ENCODE results near the gene SPATA18. TPM values are rescaled to one million over a fixed set of nuclear protein-coding genes. Genes with fewer than 3 reads are reported as not detected.
A peak's percentile ranks its signal among the peaks of the same experiment; 100 is the strongest.

Gene SPATA18
- total RNA-seq, 4 donors from 2014 or later: 0.46 to 2.6 (median 1.5) TPM

- Histone ChIP-seq H3K36me3 (peaks cover 0 to 39% of the 10 kb centered on the region in 2 donors), H3K9me3 (no peaks in the 10 kb centered on the region), H3K27me3 (no peaks in the 10 kb centered on the region), H3K4me3 (no peak overlapping the region), H3K27ac (no peak overlapping the region), H3K4me1 (no peaks in the 10 kb centered on the region)
- DNase-seq (no peak), ATAC-seq (no peak)
- in situ Hi-C loops (cut with MboI; ENCODE audit: low sequenced_read_pairs in 4 of 4): loop anchor here in 2 of 4 donors (10.0 to 25.0 kb wide), 2 partner anchors 105 to 122 kb away; no protein-coding TSS in a partner anchor
- intact Hi-C loops (cut with DNase I; ENCODE audit: low total_unique reads): no loop called here
- TF ChIP-seq CTCF (IDR thresholded peaks at IDR 0.05 in 4 of 5, conservative IDR thresholded peaks at IDR 0.05 in 1 of 5): no peak
- TF ChIP-seq POLR2A (IDR thresholded peaks at IDR 0.05): no peak
Measured at GRCh38 chr4:52016981-52017380, 34.1 kb upstream of the SPATA18 start.

- in situ Hi-C loops (cut with MboI; ENCODE audit: low sequenced_read_pairs in 4 of 4) (loop anchor here in 2 of 4 donors (10.0 to 25.0 kb wide), 2 partner anchors 106 to 123 kb away; no protein-coding TSS in a partner anchor), intact Hi-C loops (cut with DNase I; ENCODE audit: low total_unique reads) (no loop called here)
- no peak overlapping the region for H3K4me3 ChIP-seq
- peaks cover 0 to 48% of the 10 kb centered on the region in 2 donors for H3K36me3 ChIP-seq
- no peaks in the 10 kb centered on the region for H3K9me3 ChIP-seq
- no peak for DNase-seq
- no peak for ATAC-seq
- H3K27me3 ChIP-seq: no peaks in the 10 kb centered on the region
- TF ChIP-seq POLR2A (IDR thresholded peaks at IDR 0.05): no peak
- TF ChIP-seq CTCF (IDR thresholded peaks at IDR 0.05 in 4 of 5, conservative IDR thresholded peaks at IDR 0.05 in 1 of 5): no peak
- H3K4me1 ChIP-seq: no peaks in the 10 kb centered on the region
- H3K27ac ChIP-seq: no peak overlapping the region
Measured at GRCh38 chr4:52017814-52018213, 33.3 kb upstream of the SPATA18 start.

DNA sequence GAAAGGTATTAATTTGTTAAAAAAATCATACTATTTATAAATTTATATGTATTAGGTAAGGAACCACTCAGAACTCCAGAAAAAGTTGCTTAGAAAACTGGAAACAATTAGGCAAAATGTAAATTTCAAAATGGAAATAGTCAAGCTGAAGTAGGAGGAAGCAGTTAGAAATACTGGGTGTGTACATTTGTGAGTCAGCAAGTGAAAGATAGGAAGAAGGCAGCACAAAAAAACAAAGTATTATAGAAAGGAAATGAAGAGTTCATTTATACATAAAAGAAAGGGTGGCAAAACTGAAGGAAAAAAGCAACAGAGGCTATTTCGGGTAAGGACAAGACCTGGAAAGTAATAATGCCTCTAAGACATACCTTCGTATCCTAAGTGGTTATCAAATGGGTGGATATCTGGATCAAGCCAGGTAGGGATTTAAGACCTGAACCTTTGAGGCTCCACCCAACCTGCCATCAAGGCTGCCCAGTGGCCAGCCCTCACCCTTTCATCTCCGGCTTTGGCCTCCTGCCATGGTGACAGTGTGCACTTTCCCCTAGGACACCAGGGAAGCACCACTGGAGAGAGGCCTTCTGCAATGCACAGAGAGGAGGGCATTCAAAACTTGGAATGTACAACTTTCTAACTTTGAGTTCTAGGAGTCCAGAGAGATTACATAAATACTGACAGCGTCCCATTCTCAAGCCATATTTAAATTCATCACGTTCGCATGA is 31.0 kb upstream of the SPATA18 start, which contains the start of gene LRRC66:
LRRC66 (minus strand) TSS at position 428 of the 722 bp plus-strand sequence. CDS start 2,750 bp downstream, outside the sequence.
- no peak within 1 kb of the TSS for H3K4me3 ChIP-seq
- in situ Hi-C loops (cut with MboI; ENCODE audit: low sequenced_read_pairs in 4 of 4) (loop anchor here in 2 of 4 donors (10.0 to 25.0 kb wide), 2 partner anchors 108 to 125 kb away; no protein-coding TSS in a partner anchor), intact Hi-C loops (cut with DNase I; ENCODE audit: low total_unique reads) (no loop called here)
- H3K4me1 ChIP-seq: no peaks in the 10 kb centered on the region
- H3K27me3 ChIP-seq: no peaks in the 10 kb centered on the region
- H3K27ac ChIP-seq: no peak within 1 kb of the TSS
- no peak for DNase-seq
- H3K36me3 ChIP-seq: peaks cover 0 to 61% of the 10 kb centered on the region in 2 donors
- no peak for ATAC-seq
- no peak for TF ChIP-seq POLR2A (IDR thresholded peaks at IDR 0.05)
- H3K9me3 ChIP-seq: no peaks in the 10 kb centered on the region

- TF ChIP-seq POLR2A (IDR thresholded peaks at IDR 0.05): no peak
- no peak for TF ChIP-seq CTCF (IDR thresholded peaks at IDR 0.05 in 4 of 5, conservative IDR thresholded peaks at IDR 0.05 in 1 of 5)
- ATAC-seq: no peak
- in situ Hi-C loops (cut with MboI; ENCODE audit: low sequenced_read_pairs in 4 of 4): loop anchor here in 1 of 4 donors (25.0 kb wide), 1 partner anchor 683 kb away; no protein-coding TSS in a partner anchor
Measured at GRCh38 chr4:52028970-52029369, 22.1 kb upstream of the SPATA18 start.

GRCh38 chr4:52032005-52032404 is 19.1 kb upstream of the SPATA18 start:
- no peak for ATAC-seq
- Histone ChIP-seq H3K9me3 (no peaks in the 10 kb centered on the region), H3K27me3 (no peaks in the 10 kb centered on the region), H3K4me3 (no peak overlapping the region), H3K27ac (peak overlapping the region in 1 of 4 donors; percentile 6), H3K4me1 (peaks cover 29 to 40% of the 10 kb centered on the region in 2 donors), H3K36me3 (peaks cover 0 to 43% of the 10 kb centered on the region in 2 donors)
- in situ Hi-C loops (cut with MboI; ENCODE audit: low sequenced_read_pairs in 4 of 4) (loop anchor here in 2 of 4 donors (5.0 to 25.0 kb wide), 2 partner anchors 195 to 680 kb away; no protein-coding TSS in a partner anchor), intact Hi-C loops (cut with DNase I; ENCODE audit: low total_unique reads) (no loop called here)
- TF ChIP-seq CTCF (IDR thresholded peaks at IDR 0.05 in 4 of 5, conservative IDR thresholded peaks at IDR 0.05 in 1 of 5) (no peak), POLR2A (IDR thresholded peaks at IDR 0.05) (no peak)
- no peak for DNase-seq

More at GRCh38 chr4:52028970-52029369, 22.1 kb upstream of the SPATA18 start:
- H3K4me3 ChIP-seq: no peak overlapping the region
- H3K27me3 ChIP-seq: no peaks in the 10 kb centered on the region
- peaks cover 11 to 12% of the 10 kb centered on the region in 2 donors for H3K4me1 ChIP-seq
- no peak for DNase-seq
- H3K36me3 ChIP-seq: peaks cover 0 to 63% of the 10 kb centered on the region in 2 donors
- peak overlapping the region in 1 of 4 donors; percentile 41 for H3K27ac ChIP-seq
- no peaks in the 10 kb centered on the region for H3K9me3 ChIP-seq
- intact Hi-C loops (cut with DNase I; ENCODE audit: low total_unique reads): loop anchor here (5.0 kb wide), 1 partner anchor 132 kb away; no protein-coding TSS in a partner anchor
